D721Med (cell line): Measurements from ENCODE around the gene RRP9.

Experiments
- DNase-seq: peaks from one replicate; pipeline ENCODE4 v3.0.0; 2011; ENCODE audit warnings: low spot score; ENCODE audit not compliant: insufficient read length
- FAIRE-seq: peaks from 2 replicates; lab custom pipeline; 2011; peaks lifted over from hg19 to GRCh38; lab: Jason Lieb, UNC
- CTCF ChIP-seq: IDR thresholded peaks from 2 replicates; pipeline ENCODE4 v1.5.1; 2012; ENCODE audit warnings: mild to moderate bottlenecking, control low read depth; ENCODE audit not compliant: insufficient read depth; ENCODE audit errors: missing control alignments

The RRP9 gene

GRCh38 chr3:51934991-51935885 lies 6.5 kb downstream of the RRP9 start:
- FAIRE-seq = no peak
- no peak for TF ChIP-seq CTCF
- no peak for DNase-seq

- no peak for TF ChIP-seq CTCF
- no peak for DNase-seq
- FAIRE-seq = no peak
Measured at GRCh38 chr3:51934139-51934850, 7.4 kb downstream of the RRP9 start.

GRCh38 chr3:51933471-51934138 lies 8.1 kb downstream of the RRP9 start:
- DNase-seq (peak; percentile 10), FAIRE-seq (no peak)
- TF ChIP-seq CTCF = no peak

GRCh38 chr3:51932471-51933370 lies 9.0 kb downstream of the RRP9 start:
- DNase-seq (no peak), FAIRE-seq (no peak)
- TF ChIP-seq CTCF = no peak

- TF ChIP-seq CTCF = no peak
- no peak for FAIRE-seq
- no peak for DNase-seq
Measured at GRCh38 chr3:51931756-51932155, 9.9 kb downstream of the RRP9 start.

- no peak for FAIRE-seq
- TF ChIP-seq CTCF = no peak
- no peak for DNase-seq
Measured at GRCh38 chr3:51930439-51930838, 11.3 kb downstream of the RRP9 start.
